ENCODE results near the gene RIPK4. TPM values are rescaled to one million over a fixed set of nuclear protein-coding genes. Genes with fewer than 3 reads are reported as not detected.
A peak's percentile ranks its signal among the peaks of the same experiment; 100 is the strongest.

Gene RIPK4
- total RNA-seq, 4 donors from 2014 or later = 38.6 to 59.5 (median 50.0) TPM

- no peaks in the 10 kb centered on the region for H3K36me3 ChIP-seq
- TF ChIP-seq CTCF (IDR thresholded peaks at IDR 0.05) (no peak), POLR2AphosphoS5 (IDR thresholded peaks at IDR 0.05) (no peak), POLR2A (IDR thresholded peaks at IDR 0.05) (no peak), EP300 (IDR thresholded peaks at IDR 0.05) (no peak)
- no peak overlapping the region for H3K4me3 ChIP-seq
- no peaks in the 10 kb centered on the region for H3K9me3 ChIP-seq
- 67% methylated on average over 10 of the region's 10 CpGs for WGBS
- no peak overlapping the region for H3K27ac ChIP-seq
- H3K27me3 ChIP-seq = peaks cover 42% of the 10 kb centered on the region
- no peak for DNase-seq (ENCODE audit: low spot score in 2 of 2)
- peaks cover 9% of the 10 kb centered on the region for H3K4me1 ChIP-seq
Observed at GRCh38 chr21:41774467-41775148, 7.8 kb upstream of the RIPK4 start.

GRCh38 chr21:41772351-41773080 lies 5.7 kb upstream of the RIPK4 start:
- H3K27me3 ChIP-seq = peaks cover 54% of the 10 kb centered on the region
- peak in 1 of 2 donors; percentile 57 for DNase-seq (ENCODE audit: low spot score in 2 of 2)
- WGBS = 75% methylated on average over 16 of the region's 16 CpGs
- H3K27ac ChIP-seq = no peak overlapping the region
- H3K4me1 ChIP-seq = peaks cover 18% of the 10 kb centered on the region
- H3K4me3 ChIP-seq = no peak overlapping the region
- H3K36me3 ChIP-seq = no peaks in the 10 kb centered on the region
- H3K9me3 ChIP-seq = no peaks in the 10 kb centered on the region
- TF ChIP-seq POLR2A (IDR thresholded peaks at IDR 0.05) (no peak), EP300 (IDR thresholded peaks at IDR 0.05) (no peak), CTCF (IDR thresholded peaks at IDR 0.05) (no peak)

GRCh38 chr21:41771625-41771945 lies 4.7 kb upstream of the RIPK4 start:
- 89% methylated on average over 7 of the region's 7 CpGs for WGBS
- Histone ChIP-seq H3K36me3 (no peaks in the 10 kb centered on the region), H3K27me3 (peaks cover 62% of the 10 kb centered on the region), H3K4me1 (peaks cover 27% of the 10 kb centered on the region), H3K4me3 (no peak overlapping the region), H3K27ac (no peak overlapping the region), H3K9me3 (no peaks in the 10 kb centered on the region)
- DNase-seq (ENCODE audit: low spot score in 2 of 2) = peak in 1 of 2 donors; percentile 56
- TF ChIP-seq CTCF (IDR thresholded peaks at IDR 0.05) = no peak
- TF ChIP-seq POLR2AphosphoS5 (IDR thresholded peaks at IDR 0.05) = no peak
- TF ChIP-seq POLR2A (IDR thresholded peaks at IDR 0.05) = no peak
- no peak for TF ChIP-seq EP300 (IDR thresholded peaks at IDR 0.05)

GRCh38 chr21:41770901-41771624 lies 4.2 kb upstream of the RIPK4 start:
- Histone ChIP-seq H3K27ac (no peak overlapping the region), H3K9me3 (no peaks in the 10 kb centered on the region), H3K27me3 (peaks cover 64% of the 10 kb centered on the region), H3K36me3 (no peaks in the 10 kb centered on the region), H3K4me1 (peaks cover 29% of the 10 kb centered on the region), H3K4me3 (no peak overlapping the region)
- TF ChIP-seq POLR2AphosphoS5 (IDR thresholded peaks at IDR 0.05) (no peak), POLR2A (IDR thresholded peaks at IDR 0.05) (no peak), EP300 (IDR thresholded peaks at IDR 0.05) (no peak), CTCF (IDR thresholded peaks at IDR 0.05) (no peak)
- WGBS = 79% methylated on average over 10 of the region's 14 CpGs
- DNase-seq (ENCODE audit: low spot score in 2 of 2) = peak in 1 of 2 donors; percentile 40

GRCh38 chr21:41769933-41770332 lies 3.1 kb upstream of the RIPK4 start:
- Histone ChIP-seq H3K9me3 (no peaks in the 10 kb centered on the region), H3K27me3 (peaks cover 62% of the 10 kb centered on the region), H3K4me1 (peaks cover 35% of the 10 kb centered on the region), H3K36me3 (no peaks in the 10 kb centered on the region), H3K4me3 (no peak overlapping the region), H3K27ac (no peak overlapping the region)
- TF ChIP-seq CTCF (IDR thresholded peaks at IDR 0.05) (no peak), POLR2AphosphoS5 (IDR thresholded peaks at IDR 0.05) (no peak), POLR2A (IDR thresholded peaks at IDR 0.05) (no peak), EP300 (IDR thresholded peaks at IDR 0.05) (no peak)
- WGBS = 86% methylated on average over 3 of the region's 5 CpGs
- peak in 1 of 2 donors; percentile 27 for DNase-seq (ENCODE audit: low spot score in 2 of 2)

Data from suprapubic skin (tissue), 4 donors.